Measurements from ENCODE around the gene PDE4D.

DNA sequence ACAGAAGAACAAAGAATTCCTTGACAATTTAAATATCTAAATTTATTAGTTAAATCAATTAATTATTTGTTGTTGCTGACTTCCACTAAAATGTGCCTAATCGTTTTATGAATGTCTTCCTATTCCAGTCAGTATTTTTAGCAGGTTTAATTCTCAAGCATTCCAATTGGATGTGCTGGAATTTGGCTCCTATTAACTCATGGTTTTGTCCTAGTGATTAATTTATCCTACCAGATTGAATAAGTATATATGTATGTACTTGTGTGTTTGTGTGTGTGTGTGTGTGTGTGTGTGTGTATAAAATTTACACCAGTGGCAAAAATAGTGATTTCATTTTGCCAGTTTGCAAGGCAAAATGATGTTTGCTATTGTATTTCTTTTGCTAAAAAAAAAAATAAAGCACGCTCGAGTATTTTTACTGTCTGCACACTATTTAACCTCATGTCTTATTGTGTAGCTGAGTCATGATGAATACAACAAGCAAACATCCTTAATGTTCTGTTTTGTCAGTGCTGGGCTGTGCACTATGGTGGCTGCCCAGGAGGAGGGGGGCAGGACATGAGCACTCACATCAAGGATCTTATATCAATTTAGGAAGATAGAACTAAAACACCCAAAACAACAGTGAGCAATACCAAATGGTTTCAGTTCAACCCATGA is 375.5 kb downstream of the PDE4D start:
- TF ChIP-seq, protein P1, sequence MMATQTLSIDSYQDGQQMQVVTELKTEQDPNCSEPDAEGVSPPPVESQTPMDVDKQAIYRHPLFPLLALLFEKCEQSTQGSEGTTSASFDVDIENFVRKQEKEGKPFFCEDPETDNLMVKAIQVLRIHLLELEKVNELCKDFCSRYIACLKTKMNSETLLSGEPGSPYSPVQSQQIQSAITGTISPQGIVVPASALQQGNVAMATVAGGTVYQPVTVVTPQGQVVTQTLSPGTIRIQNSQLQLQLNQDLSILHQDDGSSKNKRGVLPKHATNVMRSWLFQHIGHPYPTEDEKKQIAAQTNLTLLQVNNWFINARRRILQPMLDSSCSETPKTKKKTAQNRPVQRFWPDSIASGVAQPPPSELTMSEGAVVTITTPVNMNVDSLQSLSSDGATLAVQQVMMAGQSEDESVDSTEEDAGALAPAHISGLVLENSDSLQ (IDR thresholded peaks at IDR 0.05) = no peak
- TF ChIP-seq, protein P2, sequence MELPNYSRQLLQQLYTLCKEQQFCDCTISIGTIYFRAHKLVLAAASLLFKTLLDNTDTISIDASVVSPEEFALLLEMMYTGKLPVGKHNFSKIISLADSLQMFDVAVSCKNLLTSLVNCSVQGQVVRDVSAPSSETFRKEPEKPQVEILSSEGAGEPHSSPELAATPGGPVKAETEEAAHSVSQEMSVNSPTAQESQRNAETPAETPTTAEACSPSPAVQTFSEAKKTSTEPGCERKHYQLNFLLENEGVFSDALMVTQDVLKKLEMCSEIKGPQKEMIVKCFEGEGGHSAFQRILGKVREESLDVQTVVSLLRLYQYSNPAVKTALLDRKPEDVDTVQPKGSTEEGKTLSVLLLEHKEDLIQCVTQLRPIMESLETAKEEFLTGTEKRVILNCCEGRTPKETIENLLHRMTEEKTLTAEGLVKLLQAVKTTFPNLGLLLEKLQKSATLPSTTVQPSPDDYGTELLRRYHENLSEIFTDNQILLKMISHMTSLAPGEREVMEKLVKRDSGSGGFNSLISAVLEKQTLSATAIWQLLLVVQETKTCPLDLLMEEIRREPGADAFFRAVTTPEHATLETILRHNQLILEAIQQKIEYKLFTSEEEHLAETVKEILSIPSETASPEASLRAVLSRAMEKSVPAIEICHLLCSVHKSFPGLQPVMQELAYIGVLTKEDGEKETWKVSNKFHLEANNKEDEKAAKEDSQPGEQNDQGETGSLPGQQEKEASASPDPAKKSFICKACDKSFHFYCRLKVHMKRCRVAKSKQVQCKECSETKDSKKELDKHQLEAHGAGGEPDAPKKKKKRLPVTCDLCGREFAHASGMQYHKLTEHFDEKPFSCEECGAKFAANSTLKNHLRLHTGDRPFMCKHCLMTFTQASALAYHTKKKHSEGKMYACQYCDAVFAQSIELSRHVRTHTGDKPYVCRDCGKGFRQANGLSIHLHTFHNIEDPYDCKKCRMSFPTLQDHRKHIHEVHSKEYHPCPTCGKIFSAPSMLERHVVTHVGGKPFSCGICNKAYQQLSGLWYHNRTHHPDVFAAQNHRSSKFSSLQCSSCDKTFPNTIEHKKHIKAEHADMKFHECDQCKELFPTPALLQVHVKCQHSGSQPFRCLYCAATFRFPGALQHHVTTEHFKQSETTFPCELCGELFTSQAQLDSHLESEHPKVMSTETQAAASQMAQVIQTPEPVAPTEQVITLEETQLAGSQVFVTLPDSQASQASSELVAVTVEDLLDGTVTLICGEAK (IDR thresholded peaks at IDR 0.05; ENCODE audit: borderline replicate concordance) = no peak
- TF ChIP-seq POU2F2 (IDR thresholded peaks at IDR 0.05; ENCODE audit: borderline replicate concordance, low read depth, low read length) = no peak
- TF ChIP-seq, protein P3, sequence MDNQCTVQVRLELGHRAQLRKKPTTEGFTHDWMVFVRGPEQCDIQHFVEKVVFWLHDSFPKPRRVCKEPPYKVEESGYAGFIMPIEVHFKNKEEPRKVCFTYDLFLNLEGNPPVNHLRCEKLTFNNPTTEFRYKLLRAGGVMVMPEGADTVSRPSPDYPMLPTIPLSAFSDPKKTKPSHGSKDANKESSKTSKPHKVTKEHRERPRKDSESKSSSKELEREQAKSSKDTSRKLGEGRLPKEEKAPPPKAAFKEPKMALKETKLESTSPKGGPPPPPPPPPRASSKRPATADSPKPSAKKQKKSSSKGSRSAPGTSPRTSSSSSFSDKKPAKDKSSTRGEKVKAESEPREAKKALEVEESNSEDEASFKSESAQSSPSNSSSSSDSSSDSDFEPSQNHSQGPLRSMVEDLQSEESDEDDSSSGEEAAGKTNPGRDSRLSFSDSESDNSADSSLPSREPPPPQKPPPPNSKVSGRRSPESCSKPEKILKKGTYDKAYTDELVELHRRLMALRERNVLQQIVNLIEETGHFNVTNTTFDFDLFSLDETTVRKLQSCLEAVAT (IDR thresholded peaks at IDR 0.05) = no peak
- TF ChIP-seq, protein P4, sequence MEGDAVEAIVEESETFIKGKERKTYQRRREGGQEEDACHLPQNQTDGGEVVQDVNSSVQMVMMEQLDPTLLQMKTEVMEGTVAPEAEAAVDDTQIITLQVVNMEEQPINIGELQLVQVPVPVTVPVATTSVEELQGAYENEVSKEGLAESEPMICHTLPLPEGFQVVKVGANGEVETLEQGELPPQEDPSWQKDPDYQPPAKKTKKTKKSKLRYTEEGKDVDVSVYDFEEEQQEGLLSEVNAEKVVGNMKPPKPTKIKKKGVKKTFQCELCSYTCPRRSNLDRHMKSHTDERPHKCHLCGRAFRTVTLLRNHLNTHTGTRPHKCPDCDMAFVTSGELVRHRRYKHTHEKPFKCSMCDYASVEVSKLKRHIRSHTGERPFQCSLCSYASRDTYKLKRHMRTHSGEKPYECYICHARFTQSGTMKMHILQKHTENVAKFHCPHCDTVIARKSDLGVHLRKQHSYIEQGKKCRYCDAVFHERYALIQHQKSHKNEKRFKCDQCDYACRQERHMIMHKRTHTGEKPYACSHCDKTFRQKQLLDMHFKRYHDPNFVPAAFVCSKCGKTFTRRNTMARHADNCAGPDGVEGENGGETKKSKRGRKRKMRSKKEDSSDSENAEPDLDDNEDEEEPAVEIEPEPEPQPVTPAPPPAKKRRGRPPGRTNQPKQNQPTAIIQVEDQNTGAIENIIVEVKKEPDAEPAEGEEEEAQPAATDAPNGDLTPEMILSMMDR (IDR thresholded peaks at IDR 0.05 in 2 of 3, conservative IDR thresholded peaks at IDR 0.05 in 1 of 3; ENCODE audit: control insufficient read depth in 2 of 3, extremely low read depth in 1 of 3, insufficient read depth in 1 of 3, low read depth in 3 of 3, low read length in 3 of 3) = no peak
- TF ChIP-seq, protein P5, sequence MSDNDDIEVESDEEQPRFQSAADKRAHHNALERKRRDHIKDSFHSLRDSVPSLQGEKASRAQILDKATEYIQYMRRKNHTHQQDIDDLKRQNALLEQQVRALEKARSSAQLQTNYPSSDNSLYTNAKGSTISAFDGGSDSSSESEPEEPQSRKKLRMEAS (IDR thresholded peaks at IDR 0.05; ENCODE audit: low read depth, low read length) = no peak
- TF ChIP-seq SP1 (IDR thresholded peaks at IDR 0.05; ENCODE audit: low read depth, low read length) = no peak
- TF ChIP-seq JUND (IDR thresholded peaks at IDR 0.05; ENCODE audit: low read depth, low read length) = no peak
- TF ChIP-seq ZSCAN29 (IDR thresholded peaks at IDR 0.05) = no peak
- TF ChIP-seq EP300 (IDR thresholded peaks at IDR 0.05; ENCODE audit: borderline replicate concordance in 1 of 2, control insufficient read depth in 1 of 2, low read depth in 2 of 2, low read length in 2 of 2) = no peak

Measured in GM12878 (cell line).